K562 (cell line): ENCODE data around the gene CCDC9. TPM values are rescaled to one million over a fixed set of nuclear protein-coding genes. Genes with fewer than 3 reads are reported as not detected.

ENCODE experiments used
- ARNT ChIP-seq, 2 experiments: fragments of 450-650 bp; IDR thresholded peaks; 2 replicates each; pipeline ENCODE4 v1.6.1; 2016; ENCODE audit warnings: mild to moderate bottlenecking in 1 of 2
- CBFA2T3 ChIP-seq: fragments of 450-650 bp; IDR thresholded peaks from 2 replicates; pipeline ENCODE4 v1.6.1; 2017
- CBX3 ChIP-seq, 2 experiments: IDR thresholded peaks; 1 replicate in 1 of 2; 2 replicates in 1 of 2; pipeline ENCODE4 v1.6.1; 2012; ENCODE audit warnings: inconsistent platforms in 2 of 2, low read length in 2 of 2, borderline replicate concordance in 1 of 2, control low read depth in 1 of 2
- DIDO1 ChIP-seq: fragments of 450-650 bp; IDR thresholded peaks from 2 replicates; pipeline ENCODE4 v1.6.1; 2016; ENCODE audit warnings: low read depth, missing biosample characterization, missing genetic modification characterization
- DMBX1 ChIP-seq: fragments of 250-450 bp; sonication (Bioruptor Pico); IDR thresholded peaks from 2 replicates; pipeline ENCODE4 v1.8.0; 2022; ENCODE audit warnings: inconsistent platforms, mild to moderate bottlenecking, moderate library complexity, borderline replicate concordance
- ETV5 ChIP-seq: sonication (generic); formaldehyde crosslinking; IDR thresholded peaks from 2 replicates; pipeline ENCODE4 v1.4.0; 2020; ENCODE audit warnings: low read depth, mild to moderate bottlenecking, missing genetic modification reagents
- HBP1 ChIP-seq: fragments of 450-650 bp; formaldehyde crosslinking; IDR thresholded peaks from 2 replicates; pipeline ENCODE4 v1.4.0; 2022; ENCODE audit warnings: missing genetic modification characterization
- HDAC1 ChIP-seq, 2 experiments: fragments of 450-650 bp; IDR thresholded peaks; 2 replicates each; pipeline ENCODE4 v1.6.1; 2016 to 2017; ENCODE audit warnings: inconsistent platforms in 1 of 2, mild to moderate bottlenecking in 1 of 2, moderate library complexity in 1 of 2
- HDAC6 ChIP-seq: IDR thresholded peaks from 2 replicates; pipeline ENCODE4 v1.6.1; 2012; ENCODE audit warnings: low read depth, mild to moderate bottlenecking, control low read depth, inconsistent platforms, low read length, moderate library complexity
- IRF9 ChIP-seq: fragments of 450-650 bp; IDR thresholded peaks from 2 replicates; pipeline ENCODE4 v1.6.1; 2016; ENCODE audit warnings: missing biosample characterization, missing genetic modification characterization
- KDM2B ChIP-seq: fragments of 250-450 bp; sonication (Bioruptor Pico); IDR thresholded peaks from 2 replicates; pipeline ENCODE4 v1.8.0; 2021; ENCODE audit warnings: mild to moderate bottlenecking, moderate library complexity
- MLLT1 ChIP-seq, 2 experiments: fragments of 450-650 bp; IDR thresholded peaks; 2 replicates each; pipeline ENCODE4 v1.6.1; 2016
- NBN ChIP-seq: fragments of 450-650 bp; IDR thresholded peaks from 2 replicates; pipeline ENCODE4 v1.6.1; 2016; ENCODE audit warnings: low read depth, mild to moderate bottlenecking
- NCOA4 ChIP-seq: fragments of 450-650 bp; IDR thresholded peaks from 2 replicates; pipeline ENCODE4 v1.6.1; 2018; ENCODE audit warnings: mild to moderate bottlenecking; ENCODE audit not compliant: partially characterized antibody
- PHB2 ChIP-seq: fragments of 450-650 bp; IDR thresholded peaks from 2 replicates; pipeline ENCODE4 v1.6.1; 2017; ENCODE audit warnings: low read depth
- POLR3G ChIP-seq: IDR thresholded peaks from 2 replicates; pipeline ENCODE4 v1.6.1; 2011; ENCODE audit not compliant: insufficient read length, insufficient replicate concordance; ENCODE audit errors: extremely low read depth
- STAG1 ChIP-seq: sonication (generic); formaldehyde crosslinking; IDR thresholded peaks from 2 replicates; pipeline ENCODE4 v1.5.0; 2020; ENCODE audit warnings: missing genetic modification reagents, borderline replicate concordance
- ZBTB5 ChIP-seq: fragments of 450-650 bp; IDR thresholded peaks from 2 replicates; pipeline ENCODE4 v1.6.1; 2017; ENCODE audit warnings: antibody characterized with exemption
- ZEB2 ChIP-seq: fragments of 450-650 bp; IDR thresholded peaks from 2 replicates; pipeline ENCODE4 v1.6.1; 2016
- ZFP36 ChIP-seq: fragments of 150-350 bp; IDR thresholded peaks from 2 replicates; pipeline ENCODE4 v1.6.1; 2018; ENCODE audit warnings: low read length, low read depth; ENCODE audit not compliant: partially characterized antibody
- ZNF124 ChIP-seq: sonication (generic); formaldehyde crosslinking; IDR thresholded peaks from 2 replicates; pipeline ENCODE4 v1.8.1; 2022; ENCODE audit warnings: missing genetic modification reagents
- ZNF175 ChIP-seq: fragments of 200-800 bp; sonication (Bioruptor generic); IDR thresholded peaks from 2 replicates; pipeline ENCODE4 v1.6.1; 2016; ENCODE audit warnings: low read depth, mild to moderate bottlenecking, missing genetic modification characterization, missing compliant biosample characterization
- ZNF584 ChIP-seq: fragments of 200-800 bp; sonication (Bioruptor generic); IDR thresholded peaks from 2 replicates; pipeline ENCODE4 v1.6.1; 2016; ENCODE audit warnings: low read depth, mild to moderate bottlenecking, missing genetic modification characterization, missing compliant biosample characterization
- ZNF644 ChIP-seq: fragments of 200-800 bp; sonication (Bioruptor generic); IDR thresholded peaks from 2 replicates; pipeline ENCODE4 v1.6.1; 2016; ENCODE audit warnings: low read depth, missing genetic modification characterization, missing compliant biosample characterization
- polyA plus RNA-seq, 8 experiments: library from polyadenylated mRNA; depleted of rRNA in 4 of 8; stranded (reverse) in 5 of 8; unstranded in 3 of 8; fragments of >200 nt; fragmentation: Nextera tagmentation in 2 of 8; fragmentation: Illumina TruSeq in 1 of 8; extraction: Ambion mirVana in 2 of 8; extraction: Trizol in 1 of 8; gene quantifications; 2 replicates each; pipeline versions ENCODE4 v1.2.1 to v1.2.3, GENCODE V29; 2011 to 2014; ENCODE audit warnings: inconsistent platforms in 1 of 8, missing spikeins in 1 of 8
- total RNA-seq, 7 experiments: library from RNA; depleted of rRNA in 6 of 7; stranded (reverse); fragments of >200 nt in 6 of 7; fragmentation: Illumina TruSeq in 2 of 7; extraction: Trizol in 2 of 7; gene quantifications; 2 replicates each; pipeline versions ENCODE4 v1.2.1 to v1.2.3, GENCODE V29; 2011 to 2021; ENCODE audit warnings: low replicate concordance in 1 of 7

Gene CCDC9
- total and polyA plus RNA-seq, 9 of the 15 experiments (the other 6 are each of a cell fraction or from before 2014, with no cell fraction given): 0.23 to 38.6 (median 8.4) TPM

- TF ChIP-seq STAG1 (CRISPR knock-in tag): no peak
- TF ChIP-seq ZBTB5: peak; percentile 62; the same call in 1 of the 2 replicates
- 0 out of 2 replicates have a peak, but pooled peaks have one; percentile 56 for TF ChIP-seq HDAC6
- TF ChIP-seq NBN: peak; percentile 31; the same call in 1 of the 2 replicates
- peak in 1 of 2 experiments; percentile 97; a peak in 2 of 4 replicates for TF ChIP-seq HDAC1 (IDR thresholded peaks at IDR 0.05)
- no peak for TF ChIP-seq ZNF124 (CRISPR knock-in tag)
- TF ChIP-seq ZEB2: peak; percentile 54
- TF ChIP-seq POLR3G: no peak
- TF ChIP-seq ETV5 (CRISPR knock-in tag): no peak
- peak; percentile 11; the same call in 1 of the 2 replicates for TF ChIP-seq PHB2
- TF ChIP-seq ZNF644 (tag): no peak
- TF ChIP-seq KDM2B (CRISPR knock-in tag): no peak
- no peak for TF ChIP-seq NCOA4
- no peak for TF ChIP-seq ZNF175 (CRISPR knock-in tag)
- TF ChIP-seq DIDO1: no peak; the same call in 1 of the 2 replicates
- TF ChIP-seq MLLT1 (IDR thresholded peaks at IDR 0.05): peak; percentile 92 to 95
- TF ChIP-seq DMBX1 (CRISPR knock-in tag): no peak
- TF ChIP-seq IRF9: no peak
- TF ChIP-seq HBP1 (CRISPR knock-in tag): peak; percentile 70; the same call in 1 of the 2 replicates
- TF ChIP-seq CBX3 (IDR thresholded peaks at IDR 0.05; ENCODE audit: borderline replicate concordance in 1 of 2, low read length in 2 of 2): peak in 1 of 2 experiments; percentile 61; a peak in 1 of 3 replicates
- no peak for TF ChIP-seq ZNF584
- TF ChIP-seq ZFP36: no peak
- peak; percentile 78 for TF ChIP-seq CBFA2T3
- TF ChIP-seq ARNT (IDR thresholded peaks at IDR 0.05): peak; percentile 31 to 51; a peak in 1 of 4 replicates
Measured at GRCh38 chr19:47228937-47229675, 27.2 kb upstream of the CCDC9 start (continued).
